Femur (tissue), 1 donor: ENCODE measurements around the gene TK1.
A peak's percentile ranks its signal among the peaks of the same experiment; 100 is the strongest.

Experiments
- DNase-seq: peaks from one replicate; pipeline ENCODE4 v3.0.0-alpha.2; 2017

Gene TK1

GRCh38 chr17:78219396-78220150 lies 32.7 kb upstream of the TK1 start:
- no peak for DNase-seq

GRCh38 chr17:78214706-78215061 lies 27.8 kb upstream of the TK1 start:
- DNase-seq = no peak

GRCh38 chr17:78214016-78214705 lies 27.3 kb upstream of the TK1 start, which contains the start of gene BIRC5:
Gene BIRC5, plus strand, starts transcription at chr17:78214253. Its CDS starts 64 bp downstream, at chr17:78214317.
- peak; percentile 91 for DNase-seq

- no peak for DNase-seq
Observed at GRCh38 chr17:78211032-78211431, 24.2 kb upstream of the TK1 start.

- no peak for DNase-seq
Observed at GRCh38 chr17:78210111-78210510, 23.3 kb upstream of the TK1 start.

- DNase-seq = no peak
Observed at GRCh38 chr17:78208486-78208885, 21.6 kb upstream of the TK1 start.

- no peak for DNase-seq
Observed at GRCh38 chr17:78206298-78206697, 19.4 kb upstream of the TK1 start.

- DNase-seq = no peak
Observed at GRCh38 chr17:78205124-78205775, 18.4 kb upstream of the TK1 start.

- no peak for DNase-seq
Observed at GRCh38 chr17:78204387-78205123, 17.7 kb upstream of the TK1 start.

- DNase-seq = no peak
Observed at GRCh38 chr17:78202666-78203065, 15.8 kb upstream of the TK1 start.

GRCh38 chr17:78200451-78200850 lies 13.6 kb upstream of the TK1 start:
- no peak for DNase-seq

- no peak for DNase-seq
Observed at GRCh38 chr17:78197147-78197832, 10.4 kb upstream of the TK1 start.

GRCh38 chr17:78196716-78197115 lies 9.9 kb upstream of the TK1 start:
- no peak for DNase-seq

GRCh38 chr17:78185981-78186691 lies 716 bp downstream of the TK1 start:
- peak; percentile 75 for DNase-seq

GRCh38 chr17:78184868-78185267 lies 2.0 kb downstream of the TK1 start:
- DNase-seq = no peak

GRCh38 chr17:78184351-78184750 lies 2.5 kb downstream of the TK1 start:
- DNase-seq = no peak

GRCh38 chr17:78183916-78184315 lies 2.9 kb downstream of the TK1 start:
- DNase-seq = no peak

GRCh38 chr17:78182504-78182903 lies 4.3 kb downstream of the TK1 start:
- no peak for DNase-seq

GRCh38 chr17:78180508-78180907 lies 6.3 kb downstream of the TK1 start:
- DNase-seq = no peak

GRCh38 chr17:78180083-78180482 lies 6.8 kb downstream of the TK1 start:
- DNase-seq = no peak

- DNase-seq = no peak
Observed at GRCh38 chr17:78179372-78179771, 7.5 kb downstream of the TK1 start.

- DNase-seq = peak; percentile 74
Observed at GRCh38 chr17:78176548-78177025, 10.3 kb downstream of the TK1 start.
